HG03039 (cell line): Measurements from ENCODE around the gene MGAT5B.

Source experiments
- ATAC-seq: cut with Tn5 transposase; IDR thresholded peaks from one replicate; pipeline ENCODE4 v1.9.1; 2021; ENCODE audit warnings: mild to moderate bottlenecking, moderate library complexity; ENCODE audit not compliant: unreplicated experiment

Gene MGAT5B

DNA sequence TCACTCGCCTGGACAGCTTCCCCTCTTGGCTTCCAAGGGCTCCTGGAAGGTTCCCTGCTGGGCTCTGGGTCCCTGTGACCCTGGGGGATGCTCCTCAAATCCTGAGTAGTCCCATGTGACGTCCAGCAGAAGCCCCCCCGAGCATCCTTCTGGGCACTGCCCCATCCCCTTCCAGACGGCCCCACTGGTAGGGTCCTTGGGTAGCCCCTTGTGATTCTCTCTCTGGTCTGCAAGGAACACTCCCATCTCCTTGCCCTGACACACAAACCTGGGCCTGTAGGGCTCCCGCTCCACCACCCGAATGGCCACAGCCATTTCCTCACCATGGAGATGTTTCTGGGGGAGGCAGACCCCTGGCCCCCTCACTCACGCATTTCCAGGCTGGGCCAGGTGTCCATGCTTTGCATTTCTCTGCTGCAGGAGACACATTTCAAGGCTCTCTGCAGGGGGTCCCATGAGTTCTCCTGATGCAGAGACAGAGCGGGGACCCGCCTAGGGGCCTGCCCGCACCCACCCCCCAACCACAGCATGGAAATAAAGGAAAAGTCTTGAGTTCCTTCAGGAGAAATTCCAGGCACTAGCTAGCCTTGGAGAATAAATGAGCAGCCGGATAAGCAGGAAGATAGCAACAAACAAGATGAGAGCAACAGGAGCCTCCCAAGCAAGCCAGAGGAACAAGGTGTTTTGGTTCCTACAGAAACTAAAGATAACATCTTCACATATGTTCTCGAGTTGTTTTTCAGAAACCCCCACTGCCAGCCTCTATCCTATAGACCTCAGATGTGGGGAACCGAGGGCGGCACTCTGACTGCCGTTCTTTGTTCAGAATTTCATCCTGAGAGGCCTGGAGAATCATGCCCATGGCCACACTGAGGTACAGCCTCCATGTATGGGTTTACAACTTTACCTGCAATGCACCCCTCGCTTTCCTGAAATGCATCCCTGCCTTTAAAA lies 128.8 kb downstream of the MGAT5B start:
- no peak for ATAC-seq

DNA sequence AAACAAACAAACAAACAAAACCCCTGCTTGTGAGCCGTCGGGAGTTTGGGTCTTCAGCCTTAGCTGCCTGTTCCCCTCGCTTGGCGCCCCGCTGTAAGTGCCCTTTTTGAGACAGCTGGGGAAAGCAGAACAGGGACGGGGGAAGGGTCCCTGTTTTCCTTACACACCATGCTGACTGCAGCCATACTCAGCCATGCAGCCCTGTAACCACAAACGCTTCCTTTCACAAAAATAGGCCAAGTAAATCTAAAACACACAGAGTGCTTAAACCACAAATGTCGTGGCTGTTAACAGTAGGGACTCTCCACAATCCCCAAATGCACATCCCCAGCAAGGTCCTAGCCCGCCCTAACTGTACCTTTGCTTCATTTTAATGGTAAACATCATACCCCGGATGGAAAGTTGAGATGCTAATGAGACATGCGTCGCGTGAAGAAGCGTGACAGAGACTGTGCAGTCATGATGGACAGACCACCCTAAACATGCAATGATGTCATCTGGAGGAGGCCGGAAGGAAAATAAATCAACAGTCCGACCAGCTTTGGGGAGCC lies 129.9 kb downstream of the MGAT5B start:
- ATAC-seq: no peak

DNA sequence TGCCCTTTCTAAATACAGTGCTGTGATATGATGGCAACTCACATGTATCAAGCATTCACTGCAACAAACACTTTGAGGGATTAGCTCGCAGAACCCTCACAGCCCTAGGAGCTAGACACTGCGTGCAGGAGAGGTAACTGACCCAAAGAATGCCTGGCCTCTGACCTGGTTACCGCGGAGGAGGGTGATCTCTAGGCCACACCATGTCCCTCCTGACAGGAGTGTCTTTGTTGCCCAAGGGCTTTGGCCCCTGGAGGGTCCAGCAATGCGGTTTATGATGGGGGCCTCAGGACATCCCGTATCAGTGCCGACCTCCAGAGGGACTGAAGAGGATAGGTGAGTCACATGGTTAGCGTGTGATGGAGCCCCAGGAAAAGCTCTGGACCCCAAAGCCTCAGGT lies 130.6 kb downstream of the MGAT5B start:
- ATAC-seq: no peak
